SIG-M5 treated with dmso at 0.1 percent for 504 hours (cell line): Measurements from ENCODE around the gene HEPACAM2.

Experiments
- DNase-seq: peaks from one replicate; lab custom pipeline; 2025; ENCODE audit not compliant: unreplicated experiment; lab: John Stamatoyannopoulos, UW

Gene HEPACAM2

GRCh38 chr7:93226310-93226709 is at the start of gene HEPACAM2:
TSS of gene HEPACAM2 (minus strand) at chr7:93226469.
- no peak for DNase-seq

- DNase-seq = no peak
These were observed 39.0 kb upstream of the HEPACAM2 start for GRCh38 chr7:93265220-93265619.

- no peak for DNase-seq
These were observed 36.3 kb upstream of the HEPACAM2 start for GRCh38 chr7:93262535-93262934.

GRCh38 chr7:93258661-93259060 is 32.4 kb upstream of the HEPACAM2 start:
- DNase-seq = no peak

GRCh38 chr7:93249491-93250148 is 23.4 kb upstream of the HEPACAM2 start:
- no peak for DNase-seq

GRCh38 chr7:93245525-93246432 is 19.5 kb upstream of the HEPACAM2 start:
- peak; percentile 42 for DNase-seq

- DNase-seq = no peak
These were observed 15.8 kb upstream of the HEPACAM2 start for GRCh38 chr7:93242106-93242505.

- no peak for DNase-seq
These were observed 13.6 kb upstream of the HEPACAM2 start for GRCh38 chr7:93239824-93240223.

- DNase-seq = no peak
These were observed 12.5 kb upstream of the HEPACAM2 start for GRCh38 chr7:93238748-93239147.

GRCh38 chr7:93238131-93238530 is 11.9 kb upstream of the HEPACAM2 start:
- no peak for DNase-seq

- DNase-seq = no peak
These were observed 9.3 kb upstream of the HEPACAM2 start for GRCh38 chr7:93235541-93235940.

GRCh38 chr7:93232673-93233018 is 6.4 kb upstream of the HEPACAM2 start:
- peak; percentile 31 for DNase-seq

- peak; percentile 98 for DNase-seq
These were observed 5.8 kb upstream of the HEPACAM2 start, which contains the start of gene VPS50 for GRCh38 chr7:93231799-93232672. TSS of gene VPS50 (plus strand) at chr7:93232366. CDS start at chr7:93232468, 102 bp downstream.

GRCh38 chr7:93231259-93231658 is 5.0 kb upstream of the HEPACAM2 start:
- DNase-seq = peak; percentile 7

GRCh38 chr7:93228302-93228701 is 2.0 kb upstream of the HEPACAM2 start:
- peak; percentile 74 for DNase-seq

- no peak for DNase-seq
These were observed 6.4 kb downstream of the HEPACAM2 start for GRCh38 chr7:93219868-93220267.

- no peak for DNase-seq
These were observed 7.1 kb downstream of the HEPACAM2 start for GRCh38 chr7:93218997-93219827.

GRCh38 chr7:93212881-93213280 is 13.4 kb downstream of the HEPACAM2 start:
- no peak for DNase-seq

GRCh38 chr7:93211228-93211818 is 14.9 kb downstream of the HEPACAM2 start:
- DNase-seq = no peak

GRCh38 chr7:93205046-93205445 is 21.2 kb downstream of the HEPACAM2 start:
- DNase-seq = no peak
